HAP-1 (cell line): ENCODE data around the gene NECTIN4.

ENCODE experiments used
- DNase-seq, 2 experiments: peaks; one replicate each; pipeline ENCODE4 v3.0.0-alpha.2; 2016 to 2020; ENCODE audit warnings: low spot score in 2 of 2
- H3K27me3 ChIP-seq: fragments of 250-450 bp; sonication (Bioruptor Pico); 2 replicates; pipeline ENCODE4 v1.5.1; 2020; ENCODE audit warnings: low read depth, mild to moderate bottlenecking, moderate library complexity
- H3K36me3 ChIP-seq: fragments of 250-450 bp; sonication (Bioruptor Pico); replicated peaks from 2 replicates; pipeline ENCODE4 v1.5.1; 2020; ENCODE audit warnings: mild to moderate bottlenecking
- H3K4me1 ChIP-seq: fragments of 250-450 bp; sonication (Bioruptor Pico); 2 replicates; pipeline ENCODE4 v1.5.1; 2020; ENCODE audit warnings: mild to moderate bottlenecking
- H3K4me3 ChIP-seq: fragments of 250-450 bp; sonication (Bioruptor Pico); 2 replicates; pipeline ENCODE4 v1.5.1; 2020; ENCODE audit warnings: mild to moderate bottlenecking, moderate library complexity
- H3K9me3 ChIP-seq: fragments of 250-450 bp; sonication (Bioruptor Pico); 2 replicates; pipeline ENCODE4 v1.5.1; 2020; ENCODE audit warnings: mild to moderate bottlenecking, moderate library complexity
- in situ Hi-C: fragments of 300-500 bp; cut with MboI; formaldehyde crosslinking; loops from 3 replicates; pipeline ENCODE4 v1.14.3; 2020; ENCODE audit warnings: low sequenced_read_pairs, inconsistent platforms, mixed read lengths

Gene NECTIN4

GRCh38 chr1:161089251-161089924 lies at the start of gene NECTIN4:
TSS of gene NECTIN4 (minus strand) at chr1:161089558. CDS start at chr1:161089296, 262 bp downstream.
- no peak for DNase-seq
- no peak within 1 kb of the TSS for H3K4me3 ChIP-seq
- H3K4me1 ChIP-seq: no peaks in the 10 kb centered on the region
- in situ Hi-C loops: no loop called here
- H3K27me3 ChIP-seq: no peaks in the 10 kb centered on the region
- no peaks in the 10 kb centered on the region for H3K9me3 ChIP-seq
- no peaks in the 10 kb centered on the region for H3K36me3 ChIP-seq

GRCh38 chr1:161138431-161138830 lies 49.1 kb upstream of the NECTIN4 start:
- in situ Hi-C loops: no loop called here
- peaks cover 3% of the 10 kb centered on the region; the same call in 1 of the 2 replicates for H3K4me1 ChIP-seq
- H3K36me3 ChIP-seq: no peaks in the 10 kb centered on the region
- no peaks in the 10 kb centered on the region for H3K9me3 ChIP-seq
- H3K4me3 ChIP-seq: no peak overlapping the region
- DNase-seq: no peak
- no peaks in the 10 kb centered on the region for H3K27me3 ChIP-seq

GRCh38 chr1:161137881-161138280 lies 48.5 kb upstream of the NECTIN4 start:
- no peaks in the 10 kb centered on the region for H3K36me3 ChIP-seq
- H3K27me3 ChIP-seq: no peaks in the 10 kb centered on the region
- H3K4me1 ChIP-seq: peaks cover 3% of the 10 kb centered on the region; the same call in 1 of the 2 replicates
- H3K4me3 ChIP-seq: no peak overlapping the region
- in situ Hi-C loops: no loop called here
- no peaks in the 10 kb centered on the region for H3K9me3 ChIP-seq
- no peak for DNase-seq

GRCh38 chr1:161133220-161133740 lies 43.9 kb upstream of the NECTIN4 start:
- Histone ChIP-seq H3K9me3 (no peaks in the 10 kb centered on the region), H3K4me3 (peak overlapping the region; percentile 45), H3K36me3 (peaks cover 13% of the 10 kb centered on the region), H3K27me3 (no peaks in the 10 kb centered on the region), H3K4me1 (peaks cover 17% of the 10 kb centered on the region)
- peak in 1 of 2 experiments; percentile 10 for DNase-seq
- in situ Hi-C loops: no loop called here

GRCh38 chr1:161132410-161133219 lies 43.3 kb upstream of the NECTIN4 start, which contains the start of gene DEDD:
TSS of gene DEDD (minus strand) at chr1:161132667. CDS start at chr1:161124462, 8,205 bp downstream.
- Histone ChIP-seq H3K4me1 (peaks cover 17% of the 10 kb centered on the region), H3K4me3 (peak within 1 kb of the TSS; percentile 45), H3K9me3 (no peaks in the 10 kb centered on the region), H3K27me3 (no peaks in the 10 kb centered on the region), H3K36me3 (peaks cover 19% of the 10 kb centered on the region)
- peak; percentile 95 to 99 for DNase-seq
- in situ Hi-C loops: no loop called here

- DNase-seq: peak in 1 of 2 experiments; percentile 22
- Histone ChIP-seq H3K4me1 (peaks cover 17% of the 10 kb centered on the region), H3K9me3 (no peaks in the 10 kb centered on the region), H3K4me3 (peak overlapping the region; percentile 45), H3K36me3 (peaks cover 28% of the 10 kb centered on the region), H3K27me3 (no peaks in the 10 kb centered on the region)
- in situ Hi-C loops: no loop called here
Observed at GRCh38 chr1:161131523-161132409, 42.4 kb upstream of the NECTIN4 start.

- Histone ChIP-seq H3K9me3 (no peaks in the 10 kb centered on the region), H3K4me3 (no peak overlapping the region), H3K4me1 (peaks cover 17% of the 10 kb centered on the region), H3K27me3 (no peaks in the 10 kb centered on the region), H3K36me3 (peaks cover 38% of the 10 kb centered on the region)
- DNase-seq: no peak
- in situ Hi-C loops: no loop called here
Observed at GRCh38 chr1:161130266-161130665, 40.9 kb upstream of the NECTIN4 start.

- H3K27me3 ChIP-seq: no peaks in the 10 kb centered on the region
- in situ Hi-C loops: no loop called here
- H3K9me3 ChIP-seq: no peaks in the 10 kb centered on the region
- H3K4me3 ChIP-seq: no peak overlapping the region
- no peak for DNase-seq
- peaks cover 48% of the 10 kb centered on the region for H3K36me3 ChIP-seq
- H3K4me1 ChIP-seq: peaks cover 17% of the 10 kb centered on the region
Observed at GRCh38 chr1:161128591-161129420, 39.4 kb upstream of the NECTIN4 start.

- Histone ChIP-seq H3K27me3 (no peaks in the 10 kb centered on the region), H3K36me3 (peaks cover 56% of the 10 kb centered on the region), H3K4me3 (no peak overlapping the region), H3K4me1 (peaks cover 13% of the 10 kb centered on the region), H3K9me3 (no peaks in the 10 kb centered on the region)
- in situ Hi-C loops: no loop called here
- DNase-seq: no peak
Observed at GRCh38 chr1:161127649-161128048, 38.3 kb upstream of the NECTIN4 start.

- Histone ChIP-seq H3K27me3 (no peaks in the 10 kb centered on the region), H3K9me3 (no peaks in the 10 kb centered on the region), H3K4me3 (no peak overlapping the region), H3K4me1 (peaks cover 10% of the 10 kb centered on the region), H3K36me3 (peaks cover 71% of the 10 kb centered on the region)
- DNase-seq: no peak
- in situ Hi-C loops: no loop called here
Observed at GRCh38 chr1:161122967-161123366, 33.6 kb upstream of the NECTIN4 start.

- in situ Hi-C loops: no loop called here
- H3K36me3 ChIP-seq: peaks cover 64% of the 10 kb centered on the region
- peaks cover 10% of the 10 kb centered on the region for H3K4me1 ChIP-seq
Observed at GRCh38 chr1:161121834-161122233, 32.5 kb upstream of the NECTIN4 start.

GRCh38 chr1:161121042-161121650 lies 31.8 kb upstream of the NECTIN4 start:
- DNase-seq: no peak
- H3K36me3 ChIP-seq: peaks cover 59% of the 10 kb centered on the region

More at GRCh38 chr1:161121834-161122233, 32.5 kb upstream of the NECTIN4 start:
- H3K27me3 ChIP-seq: no peaks in the 10 kb centered on the region
- no peak for DNase-seq
- H3K4me3 ChIP-seq: no peak overlapping the region
- H3K9me3 ChIP-seq: no peaks in the 10 kb centered on the region

More at GRCh38 chr1:161121042-161121650, 31.8 kb upstream of the NECTIN4 start:
- in situ Hi-C loops: no loop called here
- H3K4me1 ChIP-seq: peaks cover 10% of the 10 kb centered on the region
- H3K4me3 ChIP-seq: no peak overlapping the region
- no peaks in the 10 kb centered on the region for H3K9me3 ChIP-seq
- no peaks in the 10 kb centered on the region for H3K27me3 ChIP-seq
